Measurements from ENCODE around the gene FBXL16.
A peak's percentile ranks its signal among the peaks of the same experiment; 100 is the strongest.

- TF ChIP-seq CTCF (IDR thresholded peaks at IDR 0.05): peak; percentile 59
- no peak for TF ChIP-seq EZH2 (IDR thresholded peaks at IDR 0.05)
- no peak for TF ChIP-seq EZH2phosphoT487 (IDR thresholded peaks at IDR 0.05)
Observed at GRCh38 chr16:685967-686366, 19.6 kb downstream of the FBXL16 start.
